Mononuclear cell (primary cell): ENCODE measurements around the gene GMDS. TPM values are rescaled to one million over a fixed set of nuclear protein-coding genes. Genes with fewer than 3 reads are reported as not detected.

Experiments
- H3K27me3 ChIP-seq: 2 replicates; pipeline ENCODE4 v1.6.0; 2011; ENCODE audit warnings: low read length, control low read depth; ENCODE audit not compliant: insufficient read depth
- H3K4me1 ChIP-seq: 2 replicates; pipeline ENCODE4 v1.5.1; 2011; ENCODE audit warnings: mild to moderate bottlenecking, low read length, control low read depth; ENCODE audit not compliant: insufficient read depth
- H3K4me3 ChIP-seq: 2 replicates; pipeline ENCODE4 v1.5.1; 2011; ENCODE audit warnings: mild to moderate bottlenecking, low read length, moderate library complexity
- H3K9me3 ChIP-seq: 2 replicates; pipeline ENCODE4 v1.5.1; 2011; ENCODE audit warnings: low read depth, mild to moderate bottlenecking, control low read depth, low read length
- total RNA-seq: library from RNA; depleted of rRNA; stranded (reverse); fragments of >200 nt; gene quantifications from one replicate; pipeline ENCODE4 v1.2.3, GENCODE V29; 2012

The GMDS gene
- total RNA-seq, 1 donor, result 10.6 TPM

- Histone ChIP-seq H3K4me1 (no peaks in the 10 kb centered on the region), H3K4me3 (no peak overlapping the region), H3K9me3 (no peaks in the 10 kb centered on the region), H3K27me3 (no peaks in the 10 kb centered on the region)
Measured at GRCh38 chr6:1896897-1897296, 348.5 kb downstream of the GMDS start.

- no peaks in the 10 kb centered on the region for H3K27me3 ChIP-seq
- no peak overlapping the region for H3K4me3 ChIP-seq
- no peaks in the 10 kb centered on the region for H3K9me3 ChIP-seq
- no peaks in the 10 kb centered on the region for H3K4me1 ChIP-seq
Measured at GRCh38 chr6:1895721-1896120, 349.7 kb downstream of the GMDS start.

- Histone ChIP-seq H3K4me1 (no peaks in the 10 kb centered on the region), H3K9me3 (no peaks in the 10 kb centered on the region), H3K4me3 (no peak overlapping the region), H3K27me3 (no peaks in the 10 kb centered on the region)
Measured at GRCh38 chr6:1894954-1895353, 350.5 kb downstream of the GMDS start.

- no peak overlapping the region for H3K4me3 ChIP-seq
- H3K4me1 ChIP-seq, result no peaks in the 10 kb centered on the region
- H3K27me3 ChIP-seq, result no peaks in the 10 kb centered on the region
- H3K9me3 ChIP-seq, result no peaks in the 10 kb centered on the region
Measured at GRCh38 chr6:1893470-1894130, 351.8 kb downstream of the GMDS start.

GRCh38 chr6:1892716-1893115 lies 352.7 kb downstream of the GMDS start:
- no peaks in the 10 kb centered on the region for H3K9me3 ChIP-seq
- H3K4me3 ChIP-seq, result no peak overlapping the region
- no peaks in the 10 kb centered on the region for H3K27me3 ChIP-seq
- no peaks in the 10 kb centered on the region for H3K4me1 ChIP-seq

- H3K9me3 ChIP-seq, result no peaks in the 10 kb centered on the region
- no peaks in the 10 kb centered on the region for H3K4me1 ChIP-seq
- H3K27me3 ChIP-seq, result no peaks in the 10 kb centered on the region
- H3K4me3 ChIP-seq, result no peak overlapping the region
Measured at GRCh38 chr6:1890987-1891386, 354.4 kb downstream of the GMDS start.

- H3K4me1 ChIP-seq, result no peaks in the 10 kb centered on the region
- no peaks in the 10 kb centered on the region for H3K9me3 ChIP-seq
- no peak overlapping the region for H3K4me3 ChIP-seq
- no peaks in the 10 kb centered on the region for H3K27me3 ChIP-seq
Measured at GRCh38 chr6:1890071-1890470, 355.3 kb downstream of the GMDS start.

- Histone ChIP-seq H3K4me1 (no peaks in the 10 kb centered on the region), H3K4me3 (no peak overlapping the region), H3K27me3 (no peaks in the 10 kb centered on the region), H3K9me3 (no peaks in the 10 kb centered on the region)
Measured at GRCh38 chr6:1885576-1886011, 359.8 kb downstream of the GMDS start.

GRCh38 chr6:1884313-1884712 lies 361.1 kb downstream of the GMDS start:
- H3K9me3 ChIP-seq, result no peaks in the 10 kb centered on the region
- H3K27me3 ChIP-seq, result no peaks in the 10 kb centered on the region
- no peaks in the 10 kb centered on the region for H3K4me1 ChIP-seq
- H3K4me3 ChIP-seq, result no peak overlapping the region

GRCh38 chr6:1878330-1878729 lies 367.1 kb downstream of the GMDS start:
- H3K4me1 ChIP-seq, result no peaks in the 10 kb centered on the region
- no peaks in the 10 kb centered on the region for H3K27me3 ChIP-seq

GRCh38 chr6:1873781-1874180 lies 371.6 kb downstream of the GMDS start:
- no peaks in the 10 kb centered on the region for H3K4me1 ChIP-seq
- H3K27me3 ChIP-seq, result no peaks in the 10 kb centered on the region
- H3K9me3 ChIP-seq, result no peaks in the 10 kb centered on the region
- H3K4me3 ChIP-seq, result no peak overlapping the region

More at GRCh38 chr6:1878330-1878729, 367.1 kb downstream of the GMDS start:
- Histone ChIP-seq H3K4me3 (no peak overlapping the region), H3K9me3 (no peaks in the 10 kb centered on the region)

- no peaks in the 10 kb centered on the region for H3K9me3 ChIP-seq
- H3K4me3 ChIP-seq, result no peak overlapping the region
- no peaks in the 10 kb centered on the region for H3K4me1 ChIP-seq
- no peaks in the 10 kb centered on the region for H3K27me3 ChIP-seq
Measured at GRCh38 chr6:1872649-1873131, 372.7 kb downstream of the GMDS start.

- no peak overlapping the region for H3K4me3 ChIP-seq
Measured at GRCh38 chr6:1871724-1872315, 373.6 kb downstream of the GMDS start.

GRCh38 chr6:1870932-1871331 lies 374.5 kb downstream of the GMDS start:
- Histone ChIP-seq H3K4me1 (no peaks in the 10 kb centered on the region), H3K9me3 (no peaks in the 10 kb centered on the region), H3K4me3 (no peak overlapping the region), H3K27me3 (no peaks in the 10 kb centered on the region)

More at GRCh38 chr6:1871724-1872315, 373.6 kb downstream of the GMDS start:
- Histone ChIP-seq H3K27me3 (no peaks in the 10 kb centered on the region), H3K4me1 (no peaks in the 10 kb centered on the region), H3K9me3 (no peaks in the 10 kb centered on the region)

GRCh38 chr6:1870251-1870650 lies 375.2 kb downstream of the GMDS start:
- H3K9me3 ChIP-seq, result no peaks in the 10 kb centered on the region
- no peaks in the 10 kb centered on the region for H3K27me3 ChIP-seq
- no peak overlapping the region for H3K4me3 ChIP-seq
- H3K4me1 ChIP-seq, result no peaks in the 10 kb centered on the region

- Histone ChIP-seq H3K4me3 (no peak overlapping the region), H3K27me3 (no peaks in the 10 kb centered on the region), H3K9me3 (no peaks in the 10 kb centered on the region), H3K4me1 (no peaks in the 10 kb centered on the region)
Measured at GRCh38 chr6:1869769-1870168, 375.6 kb downstream of the GMDS start.
